Measurements from ENCODE around the gene SPON2. TPM values are rescaled to one million over a fixed set of nuclear protein-coding genes. Genes with fewer than 3 reads are reported as not detected.

SPON2 gene
- total RNA-seq, 2 experiments from 2014 or later = 9.9 to 10.5 TPM

GRCh38 chr4:1182313-1182712 lies 9.9 kb upstream of the SPON2 start:
- Mint-ChIP-seq H3K9me3 (peaks cover 17% of the 10 kb centered on the region), H3K36me3 (ENCODE audit: low read depth) (peaks cover 9% of the 10 kb centered on the region), H3K4me3 (no peak overlapping the region), H3K27ac (no peak overlapping the region), H3K4me1 (ENCODE audit: low read depth) (peaks cover 32% of the 10 kb centered on the region), H3K27me3 (no peaks in the 10 kb centered on the region)
- no peak for ATAC-seq
- DNase-seq = no peak
- intact Hi-C loops (cut with micrococcal nuclease) = no loop called here
- ChIA-PET CTCF (interaction anchor here (1.5 to 1.9 kb wide), 4 partner anchors 10 to 423 kb away, joined by 3 to 9 read pairs (median 6); no protein-coding TSS in a partner anchor), POLR2A (interaction anchor here (1.0 kb wide), 1 partner anchor 15 kb away, joined by 3 read pairs; no protein-coding TSS in a partner anchor)
- no peak for TF ChIP-seq CTCF (IDR thresholded peaks at IDR 0.05)

- DNase-seq (no peak), ATAC-seq (no peak)
- no peak overlapping the region for H3K27ac Mint-ChIP-seq
- peaks cover 17% of the 10 kb centered on the region for H3K9me3 Mint-ChIP-seq
- ChIA-PET POLR2A (interaction anchor here (0.9 kb wide), 1 partner anchor 13 kb away, joined by 4 read pairs; no protein-coding TSS in a partner anchor), CTCF (interaction anchor here (0.6 to 1.6 kb wide), 4 partner anchors 13 to 700 kb away, joined by 3 to 7 read pairs (median 4); no protein-coding TSS in a partner anchor)
- intact Hi-C loops (cut with micrococcal nuclease) = no loop called here
- H3K36me3 Mint-ChIP-seq (ENCODE audit: low read depth) = peaks cover 9% of the 10 kb centered on the region
- H3K4me3 Mint-ChIP-seq = no peak overlapping the region
- TF ChIP-seq CTCF (IDR thresholded peaks at IDR 0.05) = no peak
- H3K4me1 Mint-ChIP-seq (ENCODE audit: low read depth) = peaks cover 31% of the 10 kb centered on the region
- no peaks in the 10 kb centered on the region for H3K27me3 Mint-ChIP-seq
These were observed 8.3 kb upstream of the SPON2 start for GRCh38 chr4:1180663-1181062.

- CTCF ChIA-PET = interaction anchor here (0.7 to 1.4 kb wide), 2 partner anchors 11 to 12 kb away, joined by 3 to 7 read pairs; no protein-coding TSS in a partner anchor
- no peak for DNase-seq
- no peak for TF ChIP-seq CTCF (IDR thresholded peaks at IDR 0.05)
- ATAC-seq = no peak
- POLR2A ChIA-PET = no interaction called here
- Mint-ChIP-seq H3K36me3 (ENCODE audit: low read depth) (peaks cover 9% of the 10 kb centered on the region), H3K27me3 (no peaks in the 10 kb centered on the region), H3K4me3 (no peak overlapping the region), H3K9me3 (peaks cover 17% of the 10 kb centered on the region), H3K4me1 (ENCODE audit: low read depth) (peaks cover 30% of the 10 kb centered on the region), H3K27ac (no peak overlapping the region)
- intact Hi-C loops (cut with micrococcal nuclease) = no loop called here
These were observed 7.6 kb upstream of the SPON2 start for GRCh38 chr4:1179976-1180375.

GRCh38 chr4:1179089-1179441 lies 6.7 kb upstream of the SPON2 start:
- POLR2A ChIA-PET = interaction anchor here (1.2 kb wide), 1 partner anchor 72 kb away, joined by 3 read pairs; no protein-coding TSS in a partner anchor

More at GRCh38 chr4:1179089-1179441, 6.7 kb upstream of the SPON2 start:
- Mint-ChIP-seq H3K9me3 (peaks cover 17% of the 10 kb centered on the region), H3K4me1 (ENCODE audit: low read depth) (peaks cover 26% of the 10 kb centered on the region), H3K36me3 (ENCODE audit: low read depth) (peaks cover 9% of the 10 kb centered on the region), H3K27ac (no peak overlapping the region), H3K4me3 (no peak overlapping the region), H3K27me3 (no peaks in the 10 kb centered on the region)
- intact Hi-C loops (cut with micrococcal nuclease) = no loop called here
- no peak for TF ChIP-seq CTCF (IDR thresholded peaks at IDR 0.05)
- CTCF ChIA-PET = interaction anchor here (1.5 kb wide), 1 partner anchor 48 kb away, joined by 3 read pairs; no protein-coding TSS in a partner anchor
- ATAC-seq (no peak), DNase-seq (no peak)
